OCI-LY1 (cell line): ENCODE data around the gene ZNF710.

Experiments used
- EZH2 ChIP-seq: fragments of 200-600 bp; sonication (generic), shearing (Covaris generic); IDR thresholded peaks from 2 replicates; pipeline ENCODE4 v1.8.0; 2017; ENCODE audit warnings: borderline replicate concordance, mixed run types, mild to moderate bottlenecking, antibody characterized with exemption, low read length, moderate library complexity, mixed read lengths
- TF ChIP-seq, protein P1 (sequence below): fragments of 200-600 bp; sonication (generic), shearing (Covaris generic); IDR thresholded peaks from 2 replicates; pipeline ENCODE4 v1.5.1; 2017; ENCODE audit warnings: mild to moderate bottlenecking, antibody characterized with exemption, low read length, moderate library complexity, mixed read lengths

DNA sequence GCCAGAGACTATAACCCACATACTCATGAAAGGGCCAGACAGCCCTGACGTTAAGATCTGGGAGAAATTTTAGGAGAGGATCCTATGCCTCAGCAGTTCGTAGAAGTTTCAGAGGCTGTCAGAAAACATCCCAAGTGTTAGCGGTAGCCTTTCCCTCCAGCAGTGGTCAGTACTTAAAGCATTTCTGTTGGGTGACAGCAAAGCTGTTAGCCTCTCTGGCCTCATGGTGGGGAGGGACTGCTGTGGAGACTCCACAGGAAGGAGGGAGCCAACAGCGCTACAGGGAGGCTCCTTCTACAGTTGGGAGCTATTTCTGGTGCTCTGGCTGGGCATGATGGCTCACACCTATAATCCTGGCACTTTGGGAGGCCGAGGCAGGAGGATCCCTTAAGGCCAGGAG lies 73.8 kb downstream of the ZNF710 start:
- TF ChIP-seq, protein P1, sequence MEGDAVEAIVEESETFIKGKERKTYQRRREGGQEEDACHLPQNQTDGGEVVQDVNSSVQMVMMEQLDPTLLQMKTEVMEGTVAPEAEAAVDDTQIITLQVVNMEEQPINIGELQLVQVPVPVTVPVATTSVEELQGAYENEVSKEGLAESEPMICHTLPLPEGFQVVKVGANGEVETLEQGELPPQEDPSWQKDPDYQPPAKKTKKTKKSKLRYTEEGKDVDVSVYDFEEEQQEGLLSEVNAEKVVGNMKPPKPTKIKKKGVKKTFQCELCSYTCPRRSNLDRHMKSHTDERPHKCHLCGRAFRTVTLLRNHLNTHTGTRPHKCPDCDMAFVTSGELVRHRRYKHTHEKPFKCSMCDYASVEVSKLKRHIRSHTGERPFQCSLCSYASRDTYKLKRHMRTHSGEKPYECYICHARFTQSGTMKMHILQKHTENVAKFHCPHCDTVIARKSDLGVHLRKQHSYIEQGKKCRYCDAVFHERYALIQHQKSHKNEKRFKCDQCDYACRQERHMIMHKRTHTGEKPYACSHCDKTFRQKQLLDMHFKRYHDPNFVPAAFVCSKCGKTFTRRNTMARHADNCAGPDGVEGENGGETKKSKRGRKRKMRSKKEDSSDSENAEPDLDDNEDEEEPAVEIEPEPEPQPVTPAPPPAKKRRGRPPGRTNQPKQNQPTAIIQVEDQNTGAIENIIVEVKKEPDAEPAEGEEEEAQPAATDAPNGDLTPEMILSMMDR: no peak
- no peak for TF ChIP-seq EZH2
